ENCODE results near the gene CLASP2. TPM values are rescaled to one million over a fixed set of nuclear protein-coding genes. Genes with fewer than 3 reads are reported as not detected.

CLASP2 gene
- total RNA-seq, 1 donor from 2014 or later, result 125 TPM

DNA sequence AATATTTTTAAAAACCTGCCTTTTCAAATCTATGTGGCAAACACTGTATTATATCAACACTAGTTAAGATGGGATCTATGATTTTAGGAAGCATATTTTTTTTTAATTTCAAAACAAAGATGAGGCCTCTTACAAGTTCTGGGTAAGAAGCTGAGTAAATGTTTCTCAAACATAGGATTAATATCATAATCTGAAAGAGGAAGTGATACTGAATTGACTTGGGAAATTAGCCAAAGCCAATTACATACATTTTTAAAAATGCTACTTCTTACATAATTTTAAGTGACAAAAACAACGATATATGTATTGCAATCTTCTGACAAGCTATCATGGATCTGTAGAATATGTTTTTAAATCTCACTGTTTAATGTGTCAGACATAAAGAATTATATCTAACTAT is 142.7 kb downstream of the CLASP2 start:
- H2AFZ ChIP-seq (replicated peaks), result no peak overlapping the region
- peaks cover 47% of the 10 kb centered on the region for H3K4me1 ChIP-seq
- no peak overlapping the region for H3K9ac ChIP-seq
- no peak overlapping the region for H3K4me3 ChIP-seq
- H3K36me3 ChIP-seq, result peaks cover 16% of the 10 kb centered on the region
- no peak for TF ChIP-seq EZH2 (IDR thresholded peaks at IDR 0.05)
- TF ChIP-seq, protein P1, sequence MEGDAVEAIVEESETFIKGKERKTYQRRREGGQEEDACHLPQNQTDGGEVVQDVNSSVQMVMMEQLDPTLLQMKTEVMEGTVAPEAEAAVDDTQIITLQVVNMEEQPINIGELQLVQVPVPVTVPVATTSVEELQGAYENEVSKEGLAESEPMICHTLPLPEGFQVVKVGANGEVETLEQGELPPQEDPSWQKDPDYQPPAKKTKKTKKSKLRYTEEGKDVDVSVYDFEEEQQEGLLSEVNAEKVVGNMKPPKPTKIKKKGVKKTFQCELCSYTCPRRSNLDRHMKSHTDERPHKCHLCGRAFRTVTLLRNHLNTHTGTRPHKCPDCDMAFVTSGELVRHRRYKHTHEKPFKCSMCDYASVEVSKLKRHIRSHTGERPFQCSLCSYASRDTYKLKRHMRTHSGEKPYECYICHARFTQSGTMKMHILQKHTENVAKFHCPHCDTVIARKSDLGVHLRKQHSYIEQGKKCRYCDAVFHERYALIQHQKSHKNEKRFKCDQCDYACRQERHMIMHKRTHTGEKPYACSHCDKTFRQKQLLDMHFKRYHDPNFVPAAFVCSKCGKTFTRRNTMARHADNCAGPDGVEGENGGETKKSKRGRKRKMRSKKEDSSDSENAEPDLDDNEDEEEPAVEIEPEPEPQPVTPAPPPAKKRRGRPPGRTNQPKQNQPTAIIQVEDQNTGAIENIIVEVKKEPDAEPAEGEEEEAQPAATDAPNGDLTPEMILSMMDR (IDR thresholded peaks at IDR 0.05), result no peak
- peaks cover 4% of the 10 kb centered on the region for H3K9me3 ChIP-seq (ENCODE audit: low read depth)
- no peak overlapping the region for H3K4me2 ChIP-seq
- no peaks in the 10 kb centered on the region for H3K9me3 Mint-ChIP-seq
- no peak overlapping the region for H3K4me3 Mint-ChIP-seq
- H4K20me1 ChIP-seq (ENCODE audit: low read depth), result no peaks in the 10 kb centered on the region
- H3K4me1 Mint-ChIP-seq, result peaks cover 7% of the 10 kb centered on the region
- H3K36me3 Mint-ChIP-seq, result peaks cover 20% of the 10 kb centered on the region
- no peaks in the 10 kb centered on the region for H3K27me3 ChIP-seq
- H3K27ac ChIP-seq, result no peak overlapping the region
- H3K27me3 Mint-ChIP-seq (ENCODE audit: insufficient read depth, low read depth), result no peaks in the 10 kb centered on the region
- H3F3A ChIP-seq (ENCODE audit: low read depth), result peaks cover 39% of the 10 kb centered on the region
- no peak for DNase-seq (ENCODE audit: low spot score)
- H3K27ac Mint-ChIP-seq, result no peak overlapping the region
- H3K79me2 ChIP-seq (ENCODE audit: low read depth), result no peaks in the 10 kb centered on the region

DNA sequence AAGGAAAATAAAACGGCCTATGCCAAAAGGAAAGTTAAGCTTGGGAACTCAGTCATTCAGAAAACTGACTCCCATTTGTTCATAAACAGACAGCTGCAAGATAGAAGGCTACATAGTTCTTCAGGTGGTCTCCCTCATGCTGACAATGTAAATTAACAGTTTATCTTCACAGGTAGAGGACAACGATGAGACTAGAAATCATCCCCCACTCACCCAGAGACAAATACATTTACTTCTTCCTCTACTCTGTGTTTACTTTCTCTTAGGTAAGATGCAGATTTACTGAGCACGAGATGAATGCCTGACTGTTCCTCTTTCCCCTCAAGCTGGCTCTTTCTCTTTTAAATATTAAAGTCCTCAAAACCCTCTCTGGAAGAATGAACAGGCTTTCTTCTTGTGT is 160.2 kb downstream of the CLASP2 start:
- peaks cover 14% of the 10 kb centered on the region for H3K36me3 Mint-ChIP-seq

DNA sequence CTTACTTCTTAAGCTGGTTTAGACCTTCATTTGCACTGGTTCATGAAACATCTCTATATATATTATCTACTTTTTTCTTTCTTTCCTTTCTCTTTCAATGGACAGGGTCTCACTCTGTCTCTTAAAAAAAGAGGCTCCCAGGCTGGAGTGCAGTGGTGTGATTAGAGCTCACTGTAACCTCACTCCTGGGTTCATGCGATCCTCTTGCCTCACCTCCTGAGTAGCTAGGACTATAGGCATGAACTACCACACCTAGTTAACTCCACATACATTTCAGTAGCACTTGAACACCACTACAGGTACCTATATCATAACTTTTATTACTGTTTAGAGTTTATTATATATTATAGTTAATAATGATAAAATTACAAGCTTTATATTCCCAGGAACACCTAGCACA is 160.8 kb downstream of the CLASP2 start:
- H3K27ac ChIP-seq, result no peak overlapping the region
- no peak for DNase-seq (ENCODE audit: low spot score)
- Mint-ChIP-seq H3K4me3 (no peak overlapping the region), H3K4me1 (no peaks in the 10 kb centered on the region), H3K27me3 (ENCODE audit: insufficient read depth, low read depth) (no peaks in the 10 kb centered on the region), H3K27ac (no peak overlapping the region), H3K9me3 (no peaks in the 10 kb centered on the region), H3K36me3 (peaks cover 17% of the 10 kb centered on the region)
- no peak overlapping the region for H2AFZ ChIP-seq (replicated peaks)
- TF ChIP-seq, protein P1 (IDR thresholded peaks at IDR 0.05), result no peak
- TF ChIP-seq EZH2 (IDR thresholded peaks at IDR 0.05), result no peak
- no peak for TF ChIP-seq EZH2phosphoT487 (IDR thresholded peaks at IDR 0.05)
- H4K20me1 ChIP-seq (ENCODE audit: low read depth), result no peaks in the 10 kb centered on the region
- no peaks in the 10 kb centered on the region for H3K36me3 ChIP-seq
- no peak overlapping the region for H3K4me2 ChIP-seq
- no peak overlapping the region for H3K4me3 ChIP-seq
- no peaks in the 10 kb centered on the region for H3K79me2 ChIP-seq (ENCODE audit: low read depth)
- H3K9ac ChIP-seq, result no peak overlapping the region
- no peaks in the 10 kb centered on the region for H3K27me3 ChIP-seq
- H3F3A ChIP-seq (ENCODE audit: low read depth), result no peaks in the 10 kb centered on the region
- H3K9me3 ChIP-seq (ENCODE audit: low read depth), result no peaks in the 10 kb centered on the region
- H3K4me1 ChIP-seq, result peaks cover 20% of the 10 kb centered on the region

More for the DNA sequence above, 160.2 kb downstream of the CLASP2 start:
- Mint-ChIP-seq H3K4me3 (no peak overlapping the region), H3K9me3 (no peaks in the 10 kb centered on the region), H3K27me3 (ENCODE audit: insufficient read depth, low read depth) (no peaks in the 10 kb centered on the region), H3K27ac (no peak overlapping the region), H3K4me1 (no peaks in the 10 kb centered on the region)
- H4K20me1 ChIP-seq (ENCODE audit: low read depth), result no peaks in the 10 kb centered on the region
- no peaks in the 10 kb centered on the region for H3K36me3 ChIP-seq
- H3K27me3 ChIP-seq, result no peaks in the 10 kb centered on the region
- peak overlapping the region; percentile 54 for H3K27ac ChIP-seq
- TF ChIP-seq EZH2 (IDR thresholded peaks at IDR 0.05), result no peak
- TF ChIP-seq EZH2phosphoT487 (IDR thresholded peaks at IDR 0.05), result no peak
- TF ChIP-seq, protein P1 (IDR thresholded peaks at IDR 0.05), result no peak
- peaks cover 20% of the 10 kb centered on the region for H3K4me1 ChIP-seq
- H3K9me3 ChIP-seq (ENCODE audit: low read depth), result no peaks in the 10 kb centered on the region
- no peak overlapping the region for H3K4me3 ChIP-seq
- peak overlapping the region; percentile 27 for H3K4me2 ChIP-seq
- H3F3A ChIP-seq (ENCODE audit: low read depth), result no peaks in the 10 kb centered on the region
- no peaks in the 10 kb centered on the region for H3K79me2 ChIP-seq (ENCODE audit: low read depth)
- no peak overlapping the region for H3K9ac ChIP-seq
- no peak overlapping the region for H2AFZ ChIP-seq (replicated peaks)
- no peak for DNase-seq (ENCODE audit: low spot score)

Data from neural progenitor cell (in vitro differentiated cells).